GM03348 (cell line): ENCODE results near the gene GRPEL1.

Experiments used
- DNase-seq: peaks from one replicate; pipeline ENCODE4 v3.0.0; 2012; ENCODE audit warnings: low spot score

The GRPEL1 gene

DNA sequence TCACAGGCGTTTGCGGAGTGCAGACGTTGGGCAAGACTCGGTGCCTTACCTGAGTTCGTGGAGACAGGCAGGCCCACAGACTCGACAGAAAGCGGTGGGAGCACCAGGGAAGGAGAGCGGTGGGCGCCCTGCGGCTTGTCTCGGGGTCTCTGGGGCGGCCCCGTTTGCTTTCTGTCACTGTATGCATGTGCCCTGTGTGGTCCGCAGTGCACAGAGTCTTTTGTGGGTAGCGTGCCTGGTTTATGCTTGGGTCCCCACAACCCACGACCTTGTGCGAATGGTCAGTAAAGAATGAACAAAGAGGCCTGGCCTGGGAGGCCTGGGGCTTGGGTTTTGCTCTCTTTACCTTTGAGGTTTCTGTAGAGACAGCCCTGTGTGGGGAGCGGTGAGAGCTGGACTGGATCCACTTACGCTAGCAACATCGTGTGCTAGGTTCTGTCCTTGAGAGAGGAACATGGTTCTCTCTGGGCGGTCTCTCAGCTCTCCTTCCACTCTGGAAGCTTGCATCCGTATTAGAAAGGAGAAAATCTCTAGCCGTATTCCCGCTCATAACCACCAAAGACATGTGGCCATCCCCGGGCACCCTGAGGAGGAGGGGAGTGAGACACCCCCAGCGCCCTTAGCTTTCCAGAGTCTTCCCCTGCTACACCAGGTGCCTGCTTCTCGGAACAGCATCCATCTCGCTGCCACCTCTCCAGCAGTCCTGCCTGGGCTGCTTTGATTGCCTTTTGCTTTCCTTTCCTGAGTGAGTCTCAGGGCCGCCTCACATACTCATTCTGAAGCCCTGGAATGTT is 23.5 kb downstream of the GRPEL1 start:
- DNase-seq, result peak; percentile 22

DNA sequence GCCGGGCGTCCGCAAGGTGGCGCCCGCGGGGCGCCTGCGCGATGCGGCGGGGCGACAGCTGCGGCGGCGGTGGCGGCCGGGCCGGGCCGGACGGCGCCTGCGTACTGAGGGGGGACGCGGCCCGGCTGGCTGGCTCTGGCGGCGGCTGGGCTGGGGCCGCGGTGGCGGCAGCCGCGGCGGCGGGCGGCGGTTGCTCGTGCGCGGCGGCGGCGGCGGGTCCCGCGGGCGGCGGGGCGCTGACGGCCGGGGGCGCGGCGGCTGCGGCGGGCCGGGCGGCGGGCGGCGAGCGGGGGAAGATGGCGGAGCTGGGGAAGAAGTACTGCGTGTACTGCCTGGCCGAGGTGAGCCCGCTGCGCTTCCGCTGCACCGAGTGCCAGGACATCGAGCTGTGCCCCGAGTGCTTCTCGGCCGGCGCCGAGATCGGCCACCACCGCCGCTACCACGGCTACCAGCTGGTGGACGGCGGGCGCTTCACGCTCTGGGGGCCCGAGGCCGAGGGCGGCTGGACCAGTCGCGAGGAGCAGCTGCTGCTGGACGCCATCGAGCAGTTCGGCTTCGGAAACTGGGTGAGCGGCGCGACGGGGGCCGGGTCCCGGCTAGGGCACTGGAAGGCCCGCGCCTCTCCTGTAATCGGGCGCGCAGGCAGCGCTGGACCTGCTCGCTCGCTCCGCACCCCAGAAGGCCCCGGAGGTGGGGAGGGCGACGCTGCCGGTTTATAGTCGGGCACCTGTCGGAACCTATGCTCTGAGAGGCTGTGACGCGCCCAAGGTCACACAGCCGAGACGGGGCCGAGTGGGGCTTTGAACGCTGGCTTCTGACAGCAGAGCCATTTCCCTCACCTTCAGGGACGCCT is 24.4 kb downstream of the GRPEL1 start, which contains the start of gene TADA2B:
TSS of gene TADA2B (plus strand) at position 89 of the 853 bp plus-strand sequence. CDS start at position 297, 208 bp downstream.
- DNase-seq, result no peak

GRCh38 chr4:7042503-7043283 is 25.2 kb downstream of the GRPEL1 start:
- peak; percentile 100 for DNase-seq

- no peak for DNase-seq
Observed at GRCh38 chr4:7041801-7042502, 25.9 kb downstream of the GRPEL1 start.

DNA sequence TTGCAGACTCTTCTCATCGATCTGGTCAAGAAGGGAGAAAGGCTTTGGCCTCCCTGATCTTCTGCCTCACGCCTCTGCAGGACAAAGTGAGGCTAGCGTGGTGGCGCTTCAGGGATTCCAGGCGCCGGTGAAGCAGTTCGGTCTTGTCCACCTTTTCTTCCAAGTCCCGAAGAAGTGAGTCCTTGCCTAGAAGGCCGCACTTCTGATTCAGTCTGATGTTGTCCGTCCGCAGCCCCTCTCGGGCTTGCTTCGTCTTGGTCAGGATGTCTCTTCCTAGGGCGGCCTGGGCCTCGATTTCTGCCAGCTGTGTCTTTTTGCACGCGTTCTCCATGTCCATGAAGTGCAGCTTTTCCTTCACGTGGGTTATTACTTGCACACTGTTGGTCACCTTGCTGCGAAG is 26.6 kb downstream of the GRPEL1 start:
- no peak for DNase-seq

DNA sequence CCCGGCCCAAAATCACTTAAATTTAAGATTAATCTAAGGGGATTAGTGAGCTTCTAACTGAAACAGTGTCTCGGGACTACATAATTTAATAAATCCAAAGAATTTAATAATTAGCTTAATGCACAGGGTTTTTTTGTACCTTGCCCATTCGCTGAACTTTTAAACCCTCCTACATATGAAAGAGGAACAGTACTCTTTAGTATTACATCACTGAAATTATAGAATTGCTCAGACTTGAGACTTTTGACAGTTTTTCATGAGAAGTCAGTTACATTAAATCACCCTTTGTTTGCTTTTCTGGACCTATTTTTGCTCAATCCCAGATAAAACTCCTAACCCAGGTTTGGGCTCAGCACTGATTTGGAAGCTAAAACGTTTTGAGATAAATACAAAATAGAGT is 27.1 kb downstream of the GRPEL1 start:
- DNase-seq, result no peak

DNA sequence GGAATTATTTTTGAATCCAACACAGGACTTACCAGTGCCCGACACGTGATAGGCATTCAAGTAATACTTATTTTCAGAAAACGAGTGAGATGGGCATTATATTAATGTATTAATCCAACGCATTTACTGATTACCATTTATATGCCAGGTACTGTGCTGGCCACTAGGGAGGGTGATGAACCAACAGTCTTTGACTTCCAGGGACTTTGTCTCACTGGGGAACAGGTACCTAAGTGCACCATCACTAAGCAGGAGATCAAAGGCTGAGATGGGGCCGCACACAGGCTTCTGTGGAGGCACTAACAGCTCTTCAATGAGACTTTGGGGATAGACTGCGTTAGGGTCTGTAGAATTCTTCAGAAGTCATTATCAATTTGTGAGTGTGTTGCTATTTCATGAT is 30.4 kb downstream of the GRPEL1 start:
- no peak for DNase-seq

DNA sequence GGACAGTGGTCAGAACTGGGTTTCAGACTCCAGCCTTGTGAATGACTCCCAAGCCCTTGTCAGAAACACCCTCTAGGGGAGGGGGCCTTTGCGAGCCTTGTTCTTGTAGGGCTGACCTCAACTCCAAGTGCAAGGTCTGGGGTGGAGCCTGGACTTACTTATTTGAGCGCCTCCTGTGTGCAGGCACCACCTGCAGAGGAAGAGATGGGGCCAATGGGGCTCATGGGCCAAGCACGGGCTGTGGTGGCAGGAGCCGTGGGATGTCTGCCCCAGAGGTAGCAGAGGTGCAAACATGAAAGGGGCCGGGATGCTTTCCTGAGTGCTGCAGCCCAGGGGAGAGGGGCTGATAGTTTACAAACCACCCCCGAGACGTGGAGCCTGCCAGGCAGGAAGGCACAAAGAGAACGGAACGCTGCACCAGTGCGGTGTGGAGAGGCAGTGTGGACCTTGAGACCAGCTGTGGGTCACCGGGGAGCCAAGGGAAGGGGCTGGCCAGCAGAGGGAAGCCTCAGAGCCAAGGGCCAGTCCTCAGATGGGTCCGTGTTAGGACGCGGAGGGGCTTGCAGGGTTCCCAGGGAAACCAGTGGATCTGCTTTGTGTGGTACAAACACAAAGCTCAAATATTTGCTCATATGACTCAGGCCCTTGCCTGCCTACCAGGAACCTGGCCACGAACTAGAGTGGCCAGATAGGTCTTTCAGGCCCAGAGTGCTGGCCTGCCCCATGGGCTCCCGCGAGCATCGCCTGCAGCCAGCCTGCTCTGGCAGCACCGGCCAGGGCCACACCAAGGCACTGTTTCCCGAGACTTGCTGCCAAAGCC is 33.4 kb downstream of the GRPEL1 start:
- peak; percentile 55 for DNase-seq

GRCh38 chr4:7032596-7032995 is 35.3 kb downstream of the GRPEL1 start:
- no peak for DNase-seq

- no peak for DNase-seq
Observed at GRCh38 chr4:7031558-7032449, 36.1 kb downstream of the GRPEL1 start.

DNA sequence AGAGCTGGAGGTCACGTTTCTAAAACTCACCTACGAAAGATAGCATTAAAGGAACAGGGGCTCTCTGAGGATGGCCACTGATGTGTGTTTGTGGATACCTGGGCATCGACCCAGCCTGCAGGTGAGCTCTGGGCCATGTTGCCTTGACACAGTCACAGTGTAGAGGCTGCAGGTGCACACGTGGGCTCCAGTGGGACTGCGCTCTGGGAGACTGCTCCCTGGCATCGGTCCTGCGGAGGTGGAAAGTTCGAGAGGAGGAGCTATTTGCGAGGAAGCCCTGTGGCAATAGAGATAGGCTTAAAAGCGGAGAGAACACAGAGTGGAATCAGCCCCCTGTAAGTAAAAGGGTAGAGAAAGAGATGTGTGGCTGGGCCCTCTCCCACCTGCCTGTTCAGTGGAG is 37.0 kb downstream of the GRPEL1 start:
- DNase-seq, result no peak

- DNase-seq, result no peak
Observed at GRCh38 chr4:7029921-7030320, 37.9 kb downstream of the GRPEL1 start.

DNA sequence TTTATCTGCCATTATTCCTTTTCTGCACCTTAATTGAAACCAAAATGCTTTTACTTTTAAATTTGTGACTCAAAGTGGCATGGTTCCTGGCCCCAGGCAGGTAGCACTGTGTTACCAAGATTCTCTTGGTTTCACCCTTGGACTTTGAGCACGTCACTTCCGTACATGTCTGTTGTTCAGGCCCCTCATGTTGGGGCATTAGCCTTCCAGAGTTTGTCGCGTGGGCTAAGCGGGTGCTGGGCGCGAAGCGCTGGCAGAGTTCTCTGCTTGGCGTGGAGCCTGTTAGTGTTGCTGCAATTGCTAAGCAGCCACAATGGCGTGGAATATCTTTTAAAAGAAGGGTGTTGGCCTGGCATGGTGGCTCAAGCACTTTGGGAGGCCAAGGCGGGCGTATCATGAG is 38.7 kb downstream of the GRPEL1 start:
- no peak for DNase-seq

- no peak for DNase-seq
Observed at GRCh38 chr4:7027913-7028312, 40.0 kb downstream of the GRPEL1 start.

GRCh38 chr4:7027284-7027683 is 40.6 kb downstream of the GRPEL1 start:
- DNase-seq, result no peak

DNA sequence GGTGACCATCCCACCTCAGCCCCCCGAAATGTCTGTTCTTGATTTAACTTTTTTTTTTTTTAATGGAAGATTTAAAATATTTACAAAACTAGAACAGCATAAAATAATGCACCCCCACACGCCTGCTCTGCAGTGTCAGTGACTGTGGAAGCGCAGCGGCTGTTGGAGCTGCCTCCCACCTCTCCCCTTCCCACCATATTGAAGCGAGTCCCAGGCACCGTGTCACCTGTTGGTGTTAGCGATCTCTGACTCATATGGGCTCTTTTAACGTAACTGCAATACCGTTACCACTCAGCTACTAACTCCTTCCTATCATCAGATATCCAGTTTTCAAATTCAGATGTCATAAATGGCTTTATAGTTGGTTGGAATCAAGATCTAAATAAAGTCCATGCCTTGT is 41.8 kb downstream of the GRPEL1 start:
- DNase-seq, result no peak

GRCh38 chr4:7025040-7025602 is 42.7 kb downstream of the GRPEL1 start:
- no peak for DNase-seq

DNA sequence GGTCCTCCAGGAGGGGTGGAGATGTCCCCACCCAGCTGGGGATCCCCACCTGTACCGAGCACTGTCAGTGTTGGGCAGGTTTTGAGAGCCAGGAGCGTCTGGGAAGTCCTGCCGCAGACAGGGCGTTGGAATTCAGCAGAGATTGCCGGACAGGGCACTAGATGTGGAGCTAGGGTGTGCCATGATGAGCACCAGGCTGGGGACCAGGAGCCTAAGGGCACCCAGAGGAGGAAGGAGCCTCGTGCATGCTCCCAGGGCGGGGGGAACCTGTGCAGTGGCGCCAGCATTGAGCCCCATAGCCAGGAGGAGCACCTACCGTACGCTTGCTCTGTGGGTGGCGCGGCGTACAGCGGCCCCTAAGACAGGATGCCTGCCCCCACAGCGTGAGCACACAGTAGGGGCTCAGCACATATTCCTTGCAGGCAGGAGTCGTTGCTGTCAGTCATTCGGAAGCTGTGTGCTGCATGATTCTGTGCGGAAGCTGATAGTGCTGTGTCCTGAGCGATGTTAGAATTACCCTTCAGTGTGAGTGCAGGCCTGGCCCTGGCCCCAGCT is 43.5 kb downstream of the GRPEL1 start:
- DNase-seq, result no peak

DNA sequence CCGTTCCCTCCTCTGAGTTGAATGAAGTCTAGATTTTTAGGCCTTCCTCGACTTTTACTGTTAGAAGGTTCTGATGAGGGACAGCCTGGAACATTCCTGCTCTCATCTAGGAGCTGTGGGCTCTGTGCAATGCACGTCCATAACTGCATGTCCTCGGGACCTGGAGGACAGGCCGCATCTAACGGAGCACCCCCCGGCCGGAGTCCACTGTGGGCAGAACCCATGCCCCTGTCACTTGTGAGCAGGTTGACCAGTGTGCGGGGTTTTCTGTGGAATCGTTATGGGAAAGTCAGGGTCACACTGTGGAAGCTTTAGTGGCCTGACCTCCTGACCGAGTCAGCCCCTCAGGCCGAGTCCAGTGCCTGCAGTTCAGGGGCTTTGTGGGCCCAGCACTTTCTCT is 44.0 kb downstream of the GRPEL1 start:
- no peak for DNase-seq
